HFF-Myc (cell line): ENCODE measurements around the gene MRPS9.

Experiments used
- DNase-seq: peaks from one replicate; pipeline ENCODE4 v3.0.0-alpha.2; 2011; ENCODE audit warnings: low read depth; ENCODE audit errors: extremely low read depth
- H3K4me3 ChIP-seq: replicated peaks from 2 replicates; pipeline ENCODE4 v1.5.1; 2011; ENCODE audit warnings: low read depth, mild to moderate bottlenecking, control low read depth, low read length
- CTCF ChIP-seq: IDR thresholded peaks from 2 replicates; pipeline ENCODE4 v1.5.1; 2012; ENCODE audit warnings: mild to moderate bottlenecking, low read depth, low read length, control low read depth; ENCODE audit errors: missing control alignments

Gene MRPS9

GRCh38 chr2:105143467-105144151 lies 105.7 kb downstream of the MRPS9 start:
- DNase-seq, result no peak
- H3K4me3 ChIP-seq, result peak overlapping the region; percentile 35

GRCh38 chr2:105144152-105144940 lies 106.5 kb downstream of the MRPS9 start:
- peak overlapping the region; percentile 35; the same call in 1 of the 2 replicates for H3K4me3 ChIP-seq
- DNase-seq, result no peak

More at GRCh38 chr2:105143467-105144151, 105.7 kb downstream of the MRPS9 start:
- TF ChIP-seq CTCF, result no peak

GRCh38 chr2:105144941-105145300 lies 107.1 kb downstream of the MRPS9 start:
- no peak for TF ChIP-seq CTCF
- no peak overlapping the region for H3K4me3 ChIP-seq
- DNase-seq, result no peak

More at GRCh38 chr2:105144152-105144940, 106.5 kb downstream of the MRPS9 start:
- no peak for TF ChIP-seq CTCF

- DNase-seq, result no peak
Measured at GRCh38 chr2:105149272-105149671, 111.4 kb downstream of the MRPS9 start.

More at GRCh38 chr2:105149272-105149671, 111.4 kb downstream of the MRPS9 start:
- H3K4me3 ChIP-seq, result no peak overlapping the region
- TF ChIP-seq CTCF, result no peak
